GM12864 (cell line): Measurements from ENCODE around the gene PFDN2.
A peak's percentile ranks its signal among the peaks of the same experiment; 100 is the strongest.
"Not testable (repeated sequence)": the region's sequence is repeated elsewhere in the genome, so short reads cannot be mapped to it uniquely, and the experiment has no call there.

Experiments
- DNase-seq: peaks from one replicate; pipeline ENCODE4 v3.0.0-alpha.2; 2011; ENCODE audit warnings: low read depth
- H3K4me3 ChIP-seq: 2 replicates; pipeline ENCODE4 v1.5.1; 2011; ENCODE audit warnings: mild to moderate bottlenecking, low read depth, low read length, control low read depth
- CTCF ChIP-seq: IDR thresholded peaks from 2 replicates; pipeline ENCODE4 v1.5.1; 2011; ENCODE audit warnings: low read depth, mild to moderate bottlenecking, moderate library complexity, low read length, control low read depth, inconsistent platforms; ENCODE audit errors: missing control alignments

Gene PFDN2

GRCh38 chr1:161068306-161069234 is 49.3 kb downstream of the PFDN2 start:
- peak; percentile 73 for DNase-seq
- H3K4me3 ChIP-seq = peak overlapping the region; percentile 95

GRCh38 chr1:161066694-161067093 is 51.1 kb downstream of the PFDN2 start:
- DNase-seq = no peak
- H3K4me3 ChIP-seq = peak overlapping the region; percentile 5; the same call in 1 of the 2 replicates
- TF ChIP-seq CTCF = no peak

More at GRCh38 chr1:161068306-161069234, 49.3 kb downstream of the PFDN2 start:
- no peak for TF ChIP-seq CTCF

- not testable (repeated sequence) for DNase-seq, H3K4me3 ChIP-seq
Measured at GRCh38 chr1:161065681-161066080, 52.2 kb downstream of the PFDN2 start.

- DNase-seq, H3K4me3 ChIP-seq: not testable (repeated sequence)
Measured at GRCh38 chr1:161063936-161064335, 53.9 kb downstream of the PFDN2 start.

- no peak overlapping the region for H3K4me3 ChIP-seq
- TF ChIP-seq CTCF = no peak
- no peak for DNase-seq
Measured at GRCh38 chr1:161061419-161061818, 56.4 kb downstream of the PFDN2 start.

GRCh38 chr1:161059293-161059692 is 58.5 kb downstream of the PFDN2 start:
- no peak for TF ChIP-seq CTCF
- no peak overlapping the region for H3K4me3 ChIP-seq
- DNase-seq = no peak

- no peak for DNase-seq
- no peak for TF ChIP-seq CTCF
Measured at GRCh38 chr1:161054805-161055204, 63.0 kb downstream of the PFDN2 start.

GRCh38 chr1:161054232-161054631 is 63.6 kb downstream of the PFDN2 start:
- no peak for DNase-seq
- H3K4me3 ChIP-seq = no peak overlapping the region
- TF ChIP-seq CTCF = no peak

More at GRCh38 chr1:161054805-161055204, 63.0 kb downstream of the PFDN2 start:
- H3K4me3 ChIP-seq = no peak overlapping the region
